ENCODE results near the gene CYP51A1.
A peak's percentile ranks its signal among the peaks of the same experiment; 100 is the strongest.
"Not testable (repeated sequence)": the region's sequence is repeated elsewhere in the genome, so short reads cannot be mapped to it uniquely, and the experiment has no call there.

Gene CYP51A1

GRCh38 chr7:92121681-92122080 is 12.6 kb downstream of the CYP51A1 start:
- no peak for ATAC-seq

GRCh38 chr7:92119213-92119759 is 15.0 kb downstream of the CYP51A1 start:
- ATAC-seq, result no peak

DNA sequence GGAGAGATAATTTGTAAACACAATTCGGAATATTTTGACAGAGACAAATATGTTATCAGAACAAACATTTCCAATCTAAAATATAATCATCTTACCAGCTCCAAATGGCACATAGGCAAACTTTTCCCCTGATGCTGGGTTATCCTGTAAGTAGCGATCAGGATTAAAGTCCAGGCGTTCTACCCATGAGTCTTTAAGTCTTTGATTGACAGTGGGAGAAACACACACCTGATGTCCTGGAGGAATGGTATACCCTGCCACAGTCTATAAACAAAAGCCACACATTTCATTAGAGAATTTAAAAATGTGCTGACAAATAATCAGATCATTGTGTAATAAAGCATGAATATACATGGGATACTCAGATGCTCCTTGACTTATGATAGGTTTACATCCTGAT is 17.3 kb downstream of the CYP51A1 start:
- no peak for ATAC-seq

DNA sequence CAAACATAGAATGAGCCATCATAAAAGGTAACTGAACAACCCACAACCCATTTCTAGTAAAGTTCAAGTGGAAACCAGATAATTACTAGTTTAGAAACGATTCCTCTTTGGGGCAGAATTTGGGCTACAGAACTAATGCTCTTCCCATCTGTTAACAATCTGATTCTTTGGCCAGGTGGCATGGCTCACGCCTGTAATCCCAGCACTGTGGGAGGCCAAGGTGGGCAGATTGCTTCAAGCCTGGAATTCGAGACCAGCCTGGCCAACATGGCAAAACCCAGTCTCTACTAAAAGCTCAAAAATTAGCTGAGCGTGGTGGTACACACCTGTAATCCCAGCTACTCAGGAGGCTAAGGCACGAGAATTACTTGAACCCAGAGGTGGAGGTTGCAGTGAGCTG is 18.5 kb downstream of the CYP51A1 start:
- ATAC-seq, result no peak

- ATAC-seq, result no peak
These were observed 23.4 kb downstream of the CYP51A1 start for GRCh38 chr7:92110857-92111256.

DNA sequence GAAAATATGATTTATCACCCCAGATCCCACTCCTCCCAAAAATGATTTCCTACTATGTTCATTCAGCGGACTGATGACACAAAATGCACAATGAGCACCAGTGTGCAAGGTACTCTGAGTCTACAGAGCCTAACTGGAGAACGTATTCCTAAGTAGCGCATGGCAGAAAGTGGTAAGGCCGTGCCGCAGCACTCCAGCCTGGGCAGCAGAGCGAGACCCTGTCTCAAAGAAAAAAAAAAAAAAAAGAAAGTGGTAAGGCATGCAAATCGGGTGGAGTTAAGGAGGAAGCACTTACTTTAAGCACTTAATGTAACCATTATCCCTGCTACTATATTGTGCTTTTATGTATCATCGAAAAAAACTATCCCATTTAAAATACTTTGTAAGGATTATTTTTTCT is 25.5 kb downstream of the CYP51A1 start:
- no peak for ATAC-seq

DNA sequence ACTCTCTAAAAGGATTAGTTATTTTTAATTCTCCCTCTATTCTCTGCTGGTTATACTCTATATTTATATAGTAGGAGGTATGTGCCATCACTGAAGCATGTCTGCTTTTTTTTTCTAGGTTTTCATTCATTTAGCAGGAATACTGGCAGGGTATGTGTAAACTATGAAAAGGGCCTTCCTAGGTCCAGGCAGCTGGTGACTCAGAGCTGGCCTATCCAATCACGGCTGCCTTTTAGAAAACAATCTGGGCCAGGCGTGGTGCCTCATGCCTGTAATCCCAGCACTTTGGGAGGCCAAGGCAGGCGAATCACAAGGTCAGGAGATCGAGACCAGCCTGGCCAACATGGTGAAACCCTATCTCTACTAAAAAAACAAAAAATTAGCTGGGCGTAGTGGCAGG is 31.4 kb downstream of the CYP51A1 start:
- not testable (repeated sequence) for ATAC-seq

DNA sequence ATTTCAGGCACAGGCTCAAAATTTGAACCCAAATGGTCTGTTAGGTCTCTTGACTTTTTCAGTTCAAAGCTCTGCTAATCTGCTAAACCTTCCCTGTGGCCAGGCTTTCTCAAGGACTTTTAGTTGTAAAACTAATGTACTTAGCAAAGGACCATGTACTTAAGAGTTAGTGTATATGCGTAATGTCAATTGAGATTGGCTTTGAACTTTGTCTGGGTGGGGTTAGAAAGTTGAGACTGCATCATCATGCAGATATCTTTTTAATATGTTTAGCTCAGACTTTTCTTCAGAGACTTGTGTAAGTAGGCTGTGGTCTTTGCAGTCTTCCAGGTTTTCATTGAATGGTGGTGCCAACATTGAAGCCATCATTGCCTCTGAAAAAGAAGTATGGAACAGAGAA is 33.7 kb downstream of the CYP51A1 start:
- no peak for ATAC-seq

DNA sequence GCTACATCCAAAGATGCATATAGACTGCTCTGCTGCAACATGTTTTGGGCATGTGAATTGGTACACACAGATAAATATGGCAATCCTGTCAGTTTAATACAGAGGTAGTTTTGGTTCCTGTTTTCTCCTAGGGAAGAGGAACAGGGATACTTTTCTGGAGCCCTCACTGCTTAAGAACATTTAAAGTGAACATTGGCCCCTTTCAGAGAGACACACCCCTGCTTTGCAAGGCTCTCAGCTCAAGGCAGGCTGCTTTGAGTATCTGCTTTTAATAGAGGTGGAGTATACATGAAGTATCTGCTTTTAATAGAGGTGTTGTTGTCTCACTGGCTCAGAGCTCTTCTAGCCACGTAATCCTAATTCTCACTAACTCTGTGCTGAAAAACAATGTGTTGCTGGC is 38.9 kb downstream of the CYP51A1 start:
- ATAC-seq, result no peak

DNA sequence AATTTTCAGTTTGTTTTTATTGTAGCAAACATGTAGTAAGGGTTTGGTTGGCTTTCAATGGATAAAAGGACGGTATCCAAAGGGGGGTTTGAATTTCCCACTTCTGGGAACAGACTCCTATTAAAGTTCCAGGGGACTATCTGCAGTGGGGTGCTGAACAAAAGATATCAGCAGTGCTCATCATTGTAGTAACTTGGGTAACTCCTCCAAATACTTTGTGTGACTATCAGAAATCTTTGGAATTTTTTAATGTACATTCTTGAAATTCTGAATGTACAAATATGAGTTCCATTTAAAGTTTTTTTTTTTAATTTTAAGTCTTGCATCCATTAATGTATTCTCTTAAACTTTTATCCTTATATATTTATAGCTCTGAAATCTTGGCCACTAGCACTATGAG is 42.1 kb downstream of the CYP51A1 start:
- ATAC-seq, result no peak

- no peak for ATAC-seq
These were observed 46.0 kb downstream of the CYP51A1 start for GRCh38 chr7:92088266-92088665.

GRCh38 chr7:92083922-92084321 is 50.4 kb downstream of the CYP51A1 start:
- not testable (repeated sequence) for ATAC-seq

DNA sequence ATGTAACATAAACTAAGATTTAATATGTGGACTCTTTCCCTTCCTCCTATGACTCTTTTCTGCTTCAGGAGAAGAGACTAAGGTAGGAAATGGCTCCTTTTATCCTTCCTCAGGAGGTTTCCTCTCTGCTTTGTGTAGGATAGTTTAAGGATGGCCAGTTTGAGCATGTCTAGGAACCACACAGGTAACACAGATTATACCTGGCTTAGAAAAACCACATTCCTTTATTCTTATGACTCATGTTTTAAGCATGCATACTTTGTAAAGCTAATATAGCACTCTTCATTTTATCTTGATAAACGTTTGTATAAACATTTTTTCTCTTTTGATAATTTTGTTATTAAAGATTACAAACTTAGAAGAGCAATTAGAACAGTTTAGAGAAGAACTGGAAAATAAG is 57.8 kb downstream of the CYP51A1 start:
- no peak for ATAC-seq

- ATAC-seq, result peak; percentile 75 to 86
These were observed 58.7 kb downstream of the CYP51A1 start for GRCh38 chr7:92075455-92076158.

DNA sequence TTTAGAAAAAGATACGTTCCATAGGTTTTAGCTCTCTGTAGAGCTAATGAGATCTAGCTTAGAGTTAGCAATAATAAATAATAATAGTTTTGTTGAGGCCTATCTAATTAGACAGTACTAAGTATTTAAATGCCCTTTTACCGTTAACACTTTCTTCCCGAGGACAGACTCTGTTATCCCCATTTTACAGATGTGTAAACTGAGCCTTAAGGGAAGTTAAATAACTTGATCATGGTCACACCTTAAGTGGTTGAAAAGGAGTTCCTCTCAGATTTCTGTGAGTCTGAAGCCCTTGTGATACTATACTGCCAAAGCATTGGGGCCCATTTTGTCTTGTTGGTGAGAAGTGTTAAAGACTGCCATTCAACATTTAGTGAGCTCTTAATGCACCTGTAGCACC is 61.6 kb downstream of the CYP51A1 start:
- no peak for ATAC-seq

DNA sequence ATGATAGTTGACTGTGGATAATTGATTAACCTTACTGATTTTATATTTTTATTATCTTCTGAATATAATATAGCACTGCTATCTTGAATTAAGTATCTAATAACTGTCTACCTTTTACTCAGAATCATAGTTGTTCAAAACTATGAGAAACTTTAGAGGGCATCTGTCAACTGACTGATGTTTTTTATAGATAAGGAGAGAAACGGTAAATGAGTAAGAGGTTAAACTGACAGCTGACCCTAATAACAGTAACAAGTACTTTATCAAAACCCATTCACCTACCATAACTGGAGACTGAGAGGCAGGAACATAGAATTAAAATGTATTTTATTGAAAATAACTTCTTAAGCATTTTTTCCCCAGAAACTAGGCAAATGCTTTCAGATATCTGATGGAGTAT is 62.2 kb downstream of the CYP51A1 start:
- no peak for ATAC-seq

GRCh38 chr7:92071032-92071431 is 63.2 kb downstream of the CYP51A1 start:
- no peak for ATAC-seq

GRCh38 chr7:92064438-92065029 is 69.7 kb downstream of the CYP51A1 start:
- ATAC-seq, result no peak

Measured in activated CD4-positive, CD25-positive, alpha-beta regulatory T cell treated with anti-CD3 and anti-CD28 coated beads, Interleukin-2, amount 50 U/mL, for 24 hours (primary cell).